GM12878 (cell line): ENCODE results near the gene A1BG. TPM values are rescaled to one million over a fixed set of nuclear protein-coding genes. Genes with fewer than 3 reads are reported as not detected.

Experiments used
- BCL11A ChIP-seq: IDR thresholded peaks from 2 replicates; pipeline ENCODE4 v1.6.1; 2011; ENCODE audit warnings: low read depth, low read length
- CBFB ChIP-seq: IDR thresholded peaks from 2 replicates; pipeline ENCODE4 v1.6.1; 2016; ENCODE audit warnings: antibody characterized with exemption, low read depth
- CREB1 ChIP-seq: IDR thresholded peaks from 2 replicates; pipeline ENCODE4 v1.6.1; 2012; ENCODE audit warnings: low read depth, mild to moderate bottlenecking, inconsistent platforms
- EGR1 ChIP-seq, 2 experiments: IDR thresholded peaks; 1 replicate in 1 of 2; 2 replicates in 1 of 2; pipeline ENCODE4 v1.6.1; 2011 to 2012; ENCODE audit warnings: low read depth in 2 of 2, low read length in 2 of 2, borderline replicate concordance in 1 of 2, mild to moderate bottlenecking in 1 of 2, moderate library complexity in 1 of 2
- EP300 ChIP-seq, 2 experiments: fragments of 150-350 bp in 1 of 2; IDR thresholded peaks; 2 replicates each; pipeline ENCODE4 v1.6.1; 2011 to 2012; ENCODE audit warnings: low read depth in 2 of 2, low read length in 2 of 2, borderline replicate concordance in 1 of 2, improper control_type of control experiment in 1 of 2, inconsistent platforms in 1 of 2; ENCODE audit not compliant: control insufficient read depth in 1 of 2
- HDAC2 ChIP-seq: fragments of 200-600 bp; sonication (generic); IDR thresholded peaks from 2 replicates; pipeline ENCODE4 v1.6.1; 2017
- HDGF ChIP-seq: fragments of 450-650 bp; IDR thresholded peaks from 2 replicates; pipeline ENCODE4 v1.6.1; 2016; ENCODE audit warnings: antibody characterized with exemption
- IKZF1 ChIP-seq: fragments of 450-650 bp; conservative IDR thresholded peaks from 2 replicates; pipeline ENCODE4 v1.6.1; 2017; ENCODE audit warnings: antibody characterized with exemption, mild to moderate bottlenecking
- IRF3 ChIP-seq: fragments of 450-650 bp; IDR thresholded peaks from 2 replicates; pipeline ENCODE4 v1.6.1; 2014; ENCODE audit warnings: mild to moderate bottlenecking
- IRF4 ChIP-seq: IDR thresholded peaks from 2 replicates; pipeline ENCODE4 v1.6.1; 2011; ENCODE audit warnings: low read depth, low read length
- NKRF ChIP-seq: fragments of 450-650 bp; conservative IDR thresholded peaks from 2 replicates; pipeline ENCODE4 v1.6.1; 2017; ENCODE audit warnings: mild to moderate bottlenecking, moderate library complexity
- NRF1 ChIP-seq: conservative IDR thresholded peaks from 2 replicates; pipeline ENCODE4 v1.6.1; 2011; ENCODE audit warnings: mild to moderate bottlenecking, low read depth, low read length, improper control_type of control experiment
- POU2F2 ChIP-seq: IDR thresholded peaks from 3 replicates; pipeline ENCODE4 v1.6.1; 2011; ENCODE audit warnings: low read depth, mild to moderate bottlenecking, low read length, borderline replicate concordance
- RAD51 ChIP-seq: fragments of 450-650 bp; IDR thresholded peaks from 2 replicates; pipeline ENCODE4 v1.6.1; 2016; ENCODE audit warnings: moderate library complexity, mild to moderate bottlenecking, inconsistent platforms
- RELA ChIP-seq: fragments of 450-650 bp; IDR thresholded peaks from 2 replicates; pipeline ENCODE4 v1.8.0; 2014; ENCODE audit warnings: borderline replicate concordance; ENCODE audit not compliant: partially characterized antibody
- REST ChIP-seq: IDR thresholded peaks from 2 replicates; pipeline ENCODE4 v1.6.1; 2012; ENCODE audit warnings: mild to moderate bottlenecking, low read depth, low read length
- SIN3A ChIP-seq: IDR thresholded peaks from 2 replicates; pipeline ENCODE4 v1.6.1; 2012; ENCODE audit warnings: low read depth, low read length, improper control_type of control experiment
- SIX5 ChIP-seq: IDR thresholded peaks from 2 replicates; pipeline ENCODE4 v1.6.1; 2011; ENCODE audit warnings: mild to moderate bottlenecking, low read depth, low read length, moderate library complexity; ENCODE audit not compliant: severe bottlenecking
- SMAD5 ChIP-seq: IDR thresholded peaks from 2 replicates; pipeline ENCODE4 v1.6.1; 2016; ENCODE audit warnings: antibody characterized with exemption, low read depth
- TBL1XR1 ChIP-seq: IDR thresholded peaks from 2 replicates; pipeline ENCODE4 v1.6.1; 2012; ENCODE audit warnings: low read depth, low read length, improper control_type of control experiment
- TCF7 ChIP-seq: IDR thresholded peaks from 2 replicates; pipeline ENCODE4 v1.6.1; 2014; ENCODE audit warnings: antibody characterized with exemption, borderline replicate concordance
- YBX1 ChIP-seq: fragments of 450-650 bp; IDR thresholded peaks from 2 replicates; pipeline ENCODE4 v1.6.1; 2016; ENCODE audit warnings: antibody characterized with exemption
- ZZZ3 ChIP-seq: IDR thresholded peaks from 2 replicates; pipeline ENCODE4 v1.6.1; 2011; ENCODE audit warnings: low read depth; ENCODE audit not compliant: control insufficient read depth, insufficient read length
- polyA plus RNA-seq, 11 experiments: library from polyadenylated mRNA; depleted of rRNA in 4 of 11; unstranded in 6 of 11; stranded (reverse) in 5 of 11; fragments of >200 nt; fragmentation: Nextera tagmentation in 4 of 11; fragmentation: Illumina TruSeq in 1 of 11; extraction: Ambion mirVana in 4 of 11; extraction: Trizol in 1 of 11; gene quantifications; 1 replicate in 1 of 11; 2 replicates in 10 of 11; pipeline versions ENCODE4 v1.2.1 to v1.2.3, GENCODE V29; 2011 to 2016; ENCODE audit warnings: inconsistent platforms in 2 of 11, missing spikeins in 2 of 11, low read depth in 1 of 11
- total RNA-seq, 4 experiments: library from RNA; depleted of rRNA in 3 of 4; stranded (reverse); fragments of >200 nt in 3 of 4; fragmentation: Illumina TruSeq in 1 of 4; extraction: Trizol in 1 of 4; gene quantifications; 2 replicates each; pipeline versions ENCODE4 v1.2.1 to v1.2.3, GENCODE V29; 2013 to 2021
- TF ChIP-seq, protein P1 (sequence below): fragments of 450-650 bp; IDR thresholded peaks from 2 replicates; pipeline ENCODE4 v1.6.1; 2016; ENCODE audit warnings: mild to moderate bottlenecking

Gene A1BG
- total and polyA plus RNA-seq, 10 of the 15 experiments (the other 5 are each of a cell fraction or from before 2014, with no cell fraction given), result 0.34 to 29.6 (median 11.8) TPM

- peak; percentile 43; the same call in 2 of the 3 replicates for TF ChIP-seq POU2F2
- peak; percentile 46 for TF ChIP-seq TBL1XR1
- no peak for TF ChIP-seq HDAC2
- TF ChIP-seq YBX1, result no peak
- peak; percentile 81 for TF ChIP-seq SMAD5
- TF ChIP-seq CBFB, result 0 out of 2 replicates have a peak, but pooled peaks have one; percentile 45
- TF ChIP-seq TCF7, result no peak
- peak; percentile 98 for TF ChIP-seq NKRF
- TF ChIP-seq, protein P1, sequence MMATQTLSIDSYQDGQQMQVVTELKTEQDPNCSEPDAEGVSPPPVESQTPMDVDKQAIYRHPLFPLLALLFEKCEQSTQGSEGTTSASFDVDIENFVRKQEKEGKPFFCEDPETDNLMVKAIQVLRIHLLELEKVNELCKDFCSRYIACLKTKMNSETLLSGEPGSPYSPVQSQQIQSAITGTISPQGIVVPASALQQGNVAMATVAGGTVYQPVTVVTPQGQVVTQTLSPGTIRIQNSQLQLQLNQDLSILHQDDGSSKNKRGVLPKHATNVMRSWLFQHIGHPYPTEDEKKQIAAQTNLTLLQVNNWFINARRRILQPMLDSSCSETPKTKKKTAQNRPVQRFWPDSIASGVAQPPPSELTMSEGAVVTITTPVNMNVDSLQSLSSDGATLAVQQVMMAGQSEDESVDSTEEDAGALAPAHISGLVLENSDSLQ, result peak; percentile 88
- no peak for TF ChIP-seq BCL11A
- TF ChIP-seq RELA, result no peak
- 0 out of 4 replicates have a peak, but pooled peaks of 1 of the 2 experiments have one; percentile 8 for TF ChIP-seq EP300 (IDR thresholded peaks at IDR 0.05; ENCODE audit: borderline replicate concordance in 1 of 2, control insufficient read depth in 1 of 2, low read depth in 2 of 2, low read length in 2 of 2)
- peak in 1 of 2 experiments; percentile 59; a peak in 2 of 3 replicates for TF ChIP-seq EGR1 (IDR thresholded peaks at IDR 0.05; ENCODE audit: borderline replicate concordance in 1 of 2, low read depth in 2 of 2, low read length in 2 of 2)
- no peak for TF ChIP-seq RAD51
- peak; percentile 100 for TF ChIP-seq SIN3A
- no peak for TF ChIP-seq IRF4
- TF ChIP-seq REST, result no peak
- peak; percentile 38 for TF ChIP-seq SIX5
- TF ChIP-seq CREB1, result 0 out of 2 replicates have a peak, but pooled peaks have one; percentile 45
- TF ChIP-seq ZZZ3, result no peak
- peak; percentile 91 for TF ChIP-seq IKZF1
- TF ChIP-seq IRF3, result 0 out of 2 replicates have a peak, but pooled peaks have one; percentile 30
- TF ChIP-seq HDGF, result no peak
- TF ChIP-seq NRF1, result peak; percentile 79
These were observed 9.1 kb upstream of the A1BG start, which contains the start of gene ZNF497 (continued) for GRCh38 chr19:58362272-58362994.
